Suppressor macrophage (primary cell): Measurements from ENCODE around the gene G6PC1.
"Not testable (repeated sequence)": the region's sequence is repeated elsewhere in the genome, so short reads cannot be mapped to it uniquely, and the experiment has no call there.

Experiments used
- DNase-seq, 4 experiments: peaks; one replicate each; pipeline ENCODE4 v3.0.0-alpha.2; 2020 to 2022

G6PC1 gene

GRCh38 chr17:42873932-42874695 lies 26.5 kb upstream of the G6PC1 start:
- DNase-seq = not testable (repeated sequence)

DNA sequence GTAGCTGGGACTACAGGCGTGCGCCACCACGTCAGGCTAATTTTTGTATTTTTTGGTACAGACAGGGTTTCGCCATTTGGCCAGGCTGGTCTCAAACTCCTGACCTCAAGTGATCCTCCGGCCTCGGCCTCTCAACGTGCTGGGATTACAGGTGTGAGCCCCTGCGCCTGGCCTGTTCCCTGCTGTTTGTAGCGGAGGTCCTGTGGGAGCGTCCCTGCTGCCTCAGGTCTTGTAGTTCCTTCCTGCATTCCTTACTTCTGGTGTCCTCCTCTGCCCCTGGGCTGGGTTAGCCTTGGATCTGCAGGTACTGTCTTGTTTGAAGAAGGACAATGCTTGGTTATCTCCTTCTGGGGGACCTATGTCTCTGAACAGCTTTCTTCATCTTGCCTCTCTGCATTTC lies 23.6 kb upstream of the G6PC1 start:
- no peak for DNase-seq

- DNase-seq = no peak
These were observed 22.3 kb upstream of the G6PC1 start for GRCh38 chr17:42878123-42878880.

DNA sequence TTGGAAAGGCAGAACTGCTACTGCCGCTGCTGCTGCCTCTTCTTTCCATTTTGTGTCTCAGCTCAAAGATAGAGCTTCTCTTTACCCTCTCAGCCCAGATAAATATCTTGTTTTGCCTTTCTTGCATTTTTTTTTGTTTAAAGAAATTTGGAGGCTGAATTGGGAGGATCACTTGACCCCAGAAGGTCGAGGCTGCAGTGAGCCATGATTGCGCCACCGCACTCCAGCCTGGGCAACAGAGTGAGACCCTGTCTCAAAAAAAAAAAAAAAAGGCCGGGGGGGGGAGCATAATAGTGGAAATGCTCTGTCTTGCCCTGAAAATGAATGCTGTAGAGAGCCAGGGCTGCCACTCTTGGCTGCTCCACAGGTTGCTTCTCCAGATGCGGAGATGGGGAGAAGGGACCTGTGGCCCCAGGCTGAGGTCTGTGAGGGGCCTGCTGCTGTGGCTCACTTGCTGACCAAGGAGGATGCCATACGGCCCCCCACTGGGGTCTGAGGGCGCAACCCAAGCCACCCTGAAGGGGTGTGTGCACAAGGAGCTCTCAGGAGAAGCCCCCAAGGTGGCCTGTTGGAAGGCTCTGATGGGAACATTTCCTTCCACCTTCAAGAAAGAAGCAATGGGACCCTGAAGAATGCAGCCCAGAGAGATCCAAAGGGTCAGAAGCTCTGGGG lies 21.5 kb upstream of the G6PC1 start:
- no peak for DNase-seq

- no peak for DNase-seq
These were observed 21.0 kb upstream of the G6PC1 start for GRCh38 chr17:42879596-42879985.

DNA sequence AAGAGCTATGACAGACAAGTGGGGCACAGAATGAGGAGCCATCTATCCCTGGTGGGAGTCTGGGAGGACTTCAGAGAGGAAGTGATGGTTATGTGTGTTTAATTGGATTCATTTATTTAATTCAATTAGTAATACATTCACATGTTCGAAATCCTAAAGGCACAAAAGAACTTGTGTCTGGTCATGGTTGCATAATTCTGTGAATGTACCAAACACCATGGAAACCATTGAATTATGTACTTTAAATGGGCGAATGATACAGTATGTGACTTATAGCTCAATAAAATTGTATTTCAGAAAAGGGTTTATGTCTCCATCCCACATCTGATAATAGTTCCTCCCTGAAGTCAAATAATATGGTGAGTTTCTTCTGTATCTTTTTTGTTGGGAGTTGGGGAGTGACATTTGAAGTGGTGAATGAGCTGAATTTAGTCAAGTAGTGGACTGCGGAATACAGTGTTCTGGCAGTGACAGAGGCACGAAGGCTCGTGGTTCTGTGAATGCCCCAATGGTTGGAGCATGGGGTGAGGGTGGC lies 19.8 kb upstream of the G6PC1 start:
- no peak for DNase-seq

DNA sequence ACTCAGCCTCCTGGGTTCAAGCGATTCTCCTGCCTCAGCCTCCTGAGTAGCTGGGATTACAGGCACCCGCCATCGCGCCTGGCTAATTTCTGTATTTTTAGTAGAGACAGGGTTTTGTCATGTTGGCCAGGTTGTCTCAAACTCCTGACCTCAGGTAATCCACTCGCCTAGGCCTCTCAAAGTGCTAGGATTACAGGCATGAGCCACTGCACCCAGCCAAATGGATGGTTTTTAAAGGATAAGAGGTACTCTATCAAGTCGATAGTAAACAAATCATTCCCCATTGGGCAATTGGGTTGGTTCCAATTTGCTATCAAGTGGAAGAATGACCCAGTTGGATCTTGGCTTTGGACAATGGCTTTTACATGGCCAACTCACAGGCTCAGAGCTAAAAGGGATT lies 18.9 kb upstream of the G6PC1 start:
- not testable (repeated sequence) for DNase-seq

DNA sequence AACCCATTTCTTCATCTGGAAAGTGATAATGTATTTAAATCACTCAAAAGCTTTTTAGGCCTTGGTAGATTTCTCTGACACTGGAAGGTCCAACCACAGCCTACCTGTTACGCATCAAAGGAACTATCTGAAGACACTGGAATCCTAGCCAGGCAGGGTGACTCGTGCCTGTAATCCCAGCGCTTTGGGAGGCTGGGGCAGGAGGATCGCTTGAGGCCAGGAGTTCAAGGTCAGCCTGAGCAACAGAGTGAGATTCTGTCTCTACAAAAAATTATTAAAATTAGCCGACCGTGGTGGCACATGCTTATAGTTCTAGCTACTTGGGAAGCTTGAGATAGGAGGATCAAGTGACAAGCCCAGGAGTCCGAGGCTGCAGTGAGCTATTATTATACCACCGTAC lies 18.4 kb upstream of the G6PC1 start:
- no peak for DNase-seq

DNA sequence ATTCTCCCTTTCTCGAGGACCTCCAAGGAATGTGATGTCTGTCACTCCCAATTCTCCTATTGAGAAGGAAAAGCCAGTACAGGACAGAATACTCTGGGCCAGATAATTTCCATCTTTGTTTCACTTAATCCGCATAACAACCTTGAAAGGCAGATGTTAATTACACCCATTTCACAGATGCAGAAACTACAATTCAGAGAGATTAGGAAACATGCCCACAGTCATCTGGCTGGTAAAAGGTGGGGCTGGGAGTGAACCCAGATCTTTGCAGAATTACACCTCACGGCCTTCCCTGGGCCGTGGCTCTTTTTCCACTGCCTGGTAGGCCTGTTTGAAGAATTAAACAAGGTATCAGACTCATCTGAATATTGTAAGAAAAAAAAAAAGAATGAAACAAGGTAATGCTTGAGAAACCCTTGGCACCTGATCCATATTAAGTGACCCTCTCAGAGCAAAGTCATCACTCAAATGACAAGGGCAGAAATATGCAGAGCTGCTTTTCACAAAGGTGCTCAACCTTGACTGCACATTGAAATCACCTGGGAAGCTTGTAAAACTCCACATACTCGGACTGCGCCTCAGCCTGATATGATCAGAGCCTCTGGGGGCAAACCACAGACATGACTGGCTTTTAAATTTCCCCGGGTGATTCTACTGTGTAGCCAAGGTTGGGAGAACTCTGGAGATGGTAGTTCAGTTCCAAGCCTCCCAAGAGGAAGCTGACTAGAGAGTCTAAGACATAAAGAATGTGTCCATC lies 16.6 kb upstream of the G6PC1 start:
- DNase-seq = no peak

- not testable (repeated sequence) for DNase-seq
These were observed 14.8 kb upstream of the G6PC1 start for GRCh38 chr17:42885806-42886205.

GRCh38 chr17:42886283-42887176 lies 14.1 kb upstream of the G6PC1 start:
- DNase-seq = peak; percentile 39 to 71 (median 66)

- no peak for DNase-seq
These were observed 10.8 kb upstream of the G6PC1 start for GRCh38 chr17:42889809-42890208.

DNA sequence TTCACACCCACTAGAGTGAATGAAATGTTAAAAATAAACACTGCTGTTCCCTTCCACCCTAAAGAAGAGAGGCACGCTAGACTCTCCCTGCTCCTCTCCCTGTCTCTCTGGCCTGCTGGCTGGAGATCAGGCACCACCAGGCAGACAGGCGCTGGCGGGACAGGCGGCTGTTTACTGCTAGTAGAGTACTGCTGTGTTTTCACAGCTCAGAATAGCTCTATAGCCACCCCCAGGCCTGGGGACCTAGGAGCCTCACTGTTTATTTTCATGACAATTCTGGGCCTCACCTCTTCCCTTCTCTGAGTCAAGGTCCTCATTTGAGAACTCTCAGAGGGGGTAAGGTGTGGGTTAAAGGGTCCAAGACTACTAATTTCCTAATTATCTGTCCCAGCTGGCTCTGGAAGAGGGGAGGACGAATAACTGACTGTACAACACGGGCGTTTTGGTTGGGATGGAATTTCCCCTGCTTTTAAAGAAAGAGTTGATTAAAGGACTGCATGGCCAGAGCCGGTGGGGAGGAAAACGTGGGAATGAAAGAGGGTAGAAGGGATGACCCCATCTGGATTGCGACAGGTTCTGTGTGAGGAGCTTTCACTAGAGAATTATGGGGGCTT lies 9.0 kb upstream of the G6PC1 start:
- DNase-seq = no peak

GRCh38 chr17:42893359-42893758 lies 7.2 kb upstream of the G6PC1 start:
- DNase-seq = peak; percentile 37 to 74 (median 52)

DNA sequence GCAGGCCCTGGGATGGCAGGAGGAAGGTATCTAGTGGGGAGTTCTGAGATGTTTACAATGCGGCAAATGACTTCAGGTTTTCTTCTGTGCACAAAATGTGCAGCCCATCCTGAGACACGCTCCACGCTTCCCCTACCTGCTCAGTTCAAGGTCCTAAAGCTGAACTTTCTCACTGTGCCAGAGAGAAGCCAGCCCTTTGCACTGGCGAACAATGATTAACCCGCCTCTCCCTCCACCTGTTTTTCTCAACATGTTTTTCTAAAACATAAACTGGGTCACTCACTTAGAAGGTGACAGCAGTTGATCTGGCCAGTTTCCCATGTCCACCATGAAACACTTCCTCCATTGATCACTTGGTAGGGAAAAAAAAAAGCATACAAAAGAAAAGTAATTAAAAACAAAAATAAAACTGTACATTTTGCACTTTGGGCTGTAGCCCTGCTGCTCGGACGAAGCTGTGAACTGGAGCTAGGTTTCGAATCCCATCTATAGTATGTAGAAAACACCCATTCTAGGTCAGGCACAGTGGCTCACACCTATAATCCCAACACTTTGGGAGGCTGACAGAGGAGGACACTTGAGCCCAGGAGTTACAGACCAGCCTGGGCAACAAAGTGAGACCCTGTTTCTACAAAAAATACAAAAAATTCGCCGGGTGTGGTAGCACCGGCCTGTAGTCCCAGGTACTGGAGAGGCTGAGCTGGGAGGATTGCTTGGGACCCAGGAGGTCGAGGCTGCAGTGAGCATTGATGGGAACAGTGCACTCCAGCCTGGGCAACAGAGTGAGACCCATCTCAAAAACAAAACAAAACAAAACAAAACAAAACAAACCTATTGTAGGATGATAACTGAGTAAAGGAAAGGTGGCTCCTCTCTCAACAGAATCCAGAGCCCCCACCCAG lies 6.1 kb upstream of the G6PC1 start:
- DNase-seq = no peak

GRCh38 chr17:42895185-42895555 lies 5.4 kb upstream of the G6PC1 start:
- peak; percentile 44 to 67 (median 52) for DNase-seq

GRCh38 chr17:42898147-42898811 lies 2.3 kb upstream of the G6PC1 start:
- DNase-seq = no peak

GRCh38 chr17:42899981-42900380 lies 618 bp upstream of the G6PC1 start:
- DNase-seq = not testable (repeated sequence)

DNA sequence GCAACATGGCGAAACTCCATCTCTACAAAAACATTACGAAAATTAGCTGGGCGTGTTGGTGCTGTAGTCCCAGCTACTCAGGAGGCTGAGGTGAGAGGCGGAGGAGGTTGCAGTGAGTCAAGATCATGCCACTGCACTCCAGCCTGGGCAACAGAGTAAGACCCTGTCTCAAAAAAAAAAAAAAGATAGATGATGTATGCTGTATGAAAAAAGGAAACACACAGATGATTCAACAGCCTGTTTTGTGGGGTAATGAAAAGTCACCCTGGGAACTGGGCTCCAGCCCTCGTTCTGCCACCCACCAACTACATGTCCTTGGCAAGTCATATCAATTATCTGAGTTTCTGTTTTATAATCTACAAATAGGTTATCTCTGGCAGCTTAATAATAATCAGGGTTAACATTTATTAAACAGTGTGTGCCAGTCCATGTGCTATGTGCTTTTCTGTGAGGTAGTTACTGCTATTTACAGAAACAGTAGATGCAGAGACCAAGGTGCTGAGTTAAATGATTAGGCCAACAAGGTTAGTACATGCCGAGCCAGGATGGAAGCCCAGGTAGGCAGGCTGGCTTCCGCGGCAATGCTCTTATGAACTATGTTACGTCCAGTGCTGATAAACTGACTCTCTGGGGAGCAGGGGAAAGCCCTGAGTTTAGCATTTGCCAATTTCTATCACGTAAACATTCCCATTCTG lies 1.1 kb downstream of the G6PC1 start:
- peak; percentile 37 to 75 (median 66) for DNase-seq
